Adrenal gland (tissue), 5 donors: Measurements from ENCODE around the gene CAPRIN2.

Experiments used
- POLR2A ChIP-seq, 2 donors: fragments of 450-650 bp; IDR thresholded peaks; one replicate each; pipeline ENCODE4 v1.6.1; 2017; ENCODE audit warnings: antibody characterized with exemption in 2 of 2, mild to moderate bottlenecking in 2 of 2, moderate library complexity in 1 of 2
- TF ChIP-seq, protein P1 (sequence below), 6 experiments: fragments of 450-650 bp in 4 of 6; fragments of 200-600 bp in 2 of 6; sonication (generic) in 1 of 6; IDR thresholded peaks; 1 replicate in 5 of 6; 2 replicates in 1 of 6; pipeline versions ENCODE4 v1.5.1 to v1.8.0; 2016 to 2021; ENCODE audit warnings: antibody characterized with exemption in 6 of 6, mild to moderate bottlenecking in 2 of 6, moderate library complexity in 1 of 6
- donor health status: DM: no; HTN: no; CAD: no.

- TF ChIP-seq, protein P1, sequence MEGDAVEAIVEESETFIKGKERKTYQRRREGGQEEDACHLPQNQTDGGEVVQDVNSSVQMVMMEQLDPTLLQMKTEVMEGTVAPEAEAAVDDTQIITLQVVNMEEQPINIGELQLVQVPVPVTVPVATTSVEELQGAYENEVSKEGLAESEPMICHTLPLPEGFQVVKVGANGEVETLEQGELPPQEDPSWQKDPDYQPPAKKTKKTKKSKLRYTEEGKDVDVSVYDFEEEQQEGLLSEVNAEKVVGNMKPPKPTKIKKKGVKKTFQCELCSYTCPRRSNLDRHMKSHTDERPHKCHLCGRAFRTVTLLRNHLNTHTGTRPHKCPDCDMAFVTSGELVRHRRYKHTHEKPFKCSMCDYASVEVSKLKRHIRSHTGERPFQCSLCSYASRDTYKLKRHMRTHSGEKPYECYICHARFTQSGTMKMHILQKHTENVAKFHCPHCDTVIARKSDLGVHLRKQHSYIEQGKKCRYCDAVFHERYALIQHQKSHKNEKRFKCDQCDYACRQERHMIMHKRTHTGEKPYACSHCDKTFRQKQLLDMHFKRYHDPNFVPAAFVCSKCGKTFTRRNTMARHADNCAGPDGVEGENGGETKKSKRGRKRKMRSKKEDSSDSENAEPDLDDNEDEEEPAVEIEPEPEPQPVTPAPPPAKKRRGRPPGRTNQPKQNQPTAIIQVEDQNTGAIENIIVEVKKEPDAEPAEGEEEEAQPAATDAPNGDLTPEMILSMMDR (IDR thresholded peaks at IDR 0.05), result no peak
- no peak for TF ChIP-seq POLR2A (IDR thresholded peaks at IDR 0.05)
These were observed 93.5 kb downstream of the CAPRIN2 start for GRCh38 chr12:30661210-30661609.
